ENCODE results near the gene PLD3. TPM values are rescaled to one million over a fixed set of nuclear protein-coding genes. Genes with fewer than 3 reads are reported as not detected.
A peak's percentile ranks its signal among the peaks of the same experiment; 100 is the strongest.

The PLD3 gene
- total and polyA plus RNA-seq, 2 experiments from 2014 or later: 866 to 875 TPM

DNA sequence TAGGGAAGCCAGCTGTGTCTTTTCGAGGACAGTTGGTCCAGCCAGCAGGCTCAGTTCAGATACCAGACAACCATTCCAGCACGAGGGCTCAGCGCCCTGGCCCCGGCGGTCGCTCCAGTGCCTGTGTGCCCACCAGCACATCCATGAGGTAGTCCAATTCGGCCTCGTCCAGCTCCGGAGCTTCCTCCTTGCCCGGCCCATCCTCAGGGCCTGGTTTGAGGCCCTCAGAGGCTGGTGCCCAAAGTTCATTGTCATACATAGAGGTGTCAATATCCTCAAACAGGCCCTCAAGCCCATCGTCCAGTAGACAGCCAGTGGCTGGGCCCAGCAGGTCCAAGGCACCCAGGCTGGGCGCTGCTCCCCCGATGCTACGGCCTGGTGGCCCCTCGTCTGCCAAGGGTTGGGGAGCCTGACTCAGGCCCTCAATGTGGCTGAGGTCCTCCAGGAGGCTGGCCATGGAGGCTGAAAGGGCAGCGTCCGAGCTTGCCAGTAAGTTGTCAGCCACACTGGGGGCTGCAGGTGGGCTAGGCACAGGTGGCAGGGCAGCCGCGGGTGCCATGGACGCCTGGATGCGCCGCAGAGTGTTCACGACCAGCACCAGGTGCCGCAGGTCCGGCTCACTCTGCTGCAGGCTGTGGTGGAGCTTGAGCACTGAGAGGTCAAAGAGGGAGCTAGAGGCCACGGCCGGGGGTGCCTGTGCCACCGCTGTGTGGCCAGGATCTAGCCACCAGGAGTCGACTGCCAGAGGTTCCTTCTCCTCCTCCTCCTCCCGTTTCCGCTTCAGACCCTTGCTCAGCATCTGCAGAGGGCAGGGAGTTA lies 74.5 kb downstream of the PLD3 start:
- peak overlapping the region; percentile 96 for H3K27ac ChIP-seq
- H3K9me3 ChIP-seq (ENCODE audit: low read depth): no peaks in the 10 kb centered on the region
- TF ChIP-seq, protein P1, sequence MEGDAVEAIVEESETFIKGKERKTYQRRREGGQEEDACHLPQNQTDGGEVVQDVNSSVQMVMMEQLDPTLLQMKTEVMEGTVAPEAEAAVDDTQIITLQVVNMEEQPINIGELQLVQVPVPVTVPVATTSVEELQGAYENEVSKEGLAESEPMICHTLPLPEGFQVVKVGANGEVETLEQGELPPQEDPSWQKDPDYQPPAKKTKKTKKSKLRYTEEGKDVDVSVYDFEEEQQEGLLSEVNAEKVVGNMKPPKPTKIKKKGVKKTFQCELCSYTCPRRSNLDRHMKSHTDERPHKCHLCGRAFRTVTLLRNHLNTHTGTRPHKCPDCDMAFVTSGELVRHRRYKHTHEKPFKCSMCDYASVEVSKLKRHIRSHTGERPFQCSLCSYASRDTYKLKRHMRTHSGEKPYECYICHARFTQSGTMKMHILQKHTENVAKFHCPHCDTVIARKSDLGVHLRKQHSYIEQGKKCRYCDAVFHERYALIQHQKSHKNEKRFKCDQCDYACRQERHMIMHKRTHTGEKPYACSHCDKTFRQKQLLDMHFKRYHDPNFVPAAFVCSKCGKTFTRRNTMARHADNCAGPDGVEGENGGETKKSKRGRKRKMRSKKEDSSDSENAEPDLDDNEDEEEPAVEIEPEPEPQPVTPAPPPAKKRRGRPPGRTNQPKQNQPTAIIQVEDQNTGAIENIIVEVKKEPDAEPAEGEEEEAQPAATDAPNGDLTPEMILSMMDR (IDR thresholded peaks at IDR 0.05; ENCODE audit: low read depth, low read length): no peak
- H3K4me1 ChIP-seq (ENCODE audit: low read depth): peaks cover 18% of the 10 kb centered on the region
- H3K27me3 ChIP-seq: no peaks in the 10 kb centered on the region
- no peak for DNase-seq (ENCODE audit: low read depth in 1 of 2, low spot score in 1 of 2)
- H3K36me3 ChIP-seq: no peaks in the 10 kb centered on the region
- H3K4me3 ChIP-seq: no peak overlapping the region

DNA sequence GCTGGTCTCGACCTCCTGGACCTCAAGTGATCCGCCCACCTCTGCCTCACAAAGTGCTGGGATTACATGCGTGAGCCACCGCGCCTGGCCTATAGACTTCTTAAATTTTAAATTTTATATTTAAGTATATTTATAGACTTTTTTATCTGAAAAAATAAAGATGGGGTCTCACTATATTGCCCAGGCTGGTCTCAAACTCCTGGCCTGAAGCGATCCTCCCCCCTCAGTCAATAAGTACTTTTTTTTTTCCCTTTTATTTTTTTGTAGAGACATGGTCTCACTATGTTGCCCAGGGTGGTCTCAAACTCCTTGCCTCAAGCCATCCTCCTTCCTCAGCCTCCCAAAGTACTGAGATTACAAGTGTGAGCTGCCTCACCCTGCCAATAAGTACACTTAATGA lies 75.4 kb downstream of the PLD3 start:
- no peaks in the 10 kb centered on the region for H3K36me3 ChIP-seq
- DNase-seq (ENCODE audit: low read depth in 1 of 2, low spot score in 1 of 2): no peak
- H3K27me3 ChIP-seq: no peaks in the 10 kb centered on the region
- peak overlapping the region; percentile 81 for H3K4me3 ChIP-seq
- no peak overlapping the region for H3K27ac ChIP-seq
- no peaks in the 10 kb centered on the region for H3K9me3 ChIP-seq (ENCODE audit: low read depth)
- TF ChIP-seq, protein P1 (IDR thresholded peaks at IDR 0.05; ENCODE audit: low read depth, low read length): no peak
- peaks cover 18% of the 10 kb centered on the region for H3K4me1 ChIP-seq (ENCODE audit: low read depth)

- no peaks in the 10 kb centered on the region for H3K9me3 ChIP-seq (ENCODE audit: low read depth)
- TF ChIP-seq, protein P1 (IDR thresholded peaks at IDR 0.05; ENCODE audit: low read depth, low read length): no peak
- H3K36me3 ChIP-seq: no peaks in the 10 kb centered on the region
- H3K27me3 ChIP-seq: no peaks in the 10 kb centered on the region
- DNase-seq (ENCODE audit: low read depth in 1 of 2, low spot score in 1 of 2): peak; percentile 40 to 51
- peaks cover 18% of the 10 kb centered on the region for H3K4me1 ChIP-seq (ENCODE audit: low read depth)
- peak overlapping the region; percentile 98 for H3K27ac ChIP-seq
- H3K4me3 ChIP-seq: peak overlapping the region; percentile 81
Measured at GRCh38 chr19:40424637-40425449, 76.3 kb downstream of the PLD3 start.

GRCh38 chr19:40425450-40426287 lies 77.2 kb downstream of the PLD3 start, which contains the start of gene SERTAD1:
Gene SERTAD1, minus strand, starts transcription at chr19:40425992. Its CDS starts 2,446 bp downstream, at chr19:40423546.
- TF ChIP-seq, protein P1 (IDR thresholded peaks at IDR 0.05; ENCODE audit: low read depth, low read length): peak; percentile 55
- H3K4me3 ChIP-seq: peak within 1 kb of the TSS; percentile 81
- no peaks in the 10 kb centered on the region for H3K36me3 ChIP-seq
- H3K4me1 ChIP-seq (ENCODE audit: low read depth): peaks cover 18% of the 10 kb centered on the region
- H3K27me3 ChIP-seq: no peaks in the 10 kb centered on the region
- peak within 1 kb of the TSS; percentile 98 for H3K27ac ChIP-seq
- H3K9me3 ChIP-seq (ENCODE audit: low read depth): no peaks in the 10 kb centered on the region
- DNase-seq (ENCODE audit: low read depth in 1 of 2, low spot score in 1 of 2): peak; percentile 100

Other genes with a start within 250 kb of the PLD3 start
- 19.8 and 30.5 TPM in 2 replicates for gene MAP3K10, start 157.3 kb upstream of the PLD3 start, total RNA-seq
- 8.9 and 10.0 TPM in 2 replicates for gene MAP3K10, start 157.3 kb upstream of the PLD3 start, polyA plus RNA-seq
- not detected in 2 replicates for gene TTC9B, start 130.3 kb upstream of the PLD3 start, total RNA-seq
- gene TTC9B, start 130.3 kb upstream of the PLD3 start, polyA plus RNA-seq: 0.13 and 0.20 TPM in 2 replicates
- 0.21 TPM in 1 of 2 replicates, not detected in the other for gene CCNP, start 122.0 kb upstream of the PLD3 start, total RNA-seq
- 0.31 TPM in 1 of 2 replicates, not detected in the other for gene CCNP, start 122.0 kb upstream of the PLD3 start, polyA plus RNA-seq
- gene AKT2, start 63.4 kb upstream of the PLD3 start, total RNA-seq: 119 and 193 TPM in 2 replicates
- gene AKT2, start 63.4 kb upstream of the PLD3 start, polyA plus RNA-seq: 60.1 and 80.1 TPM in 2 replicates
- 16.4 and 35.7 TPM in 2 replicates for gene C19orf47, start 298 bp upstream of the PLD3 start, total RNA-seq
- 20.3 and 21.2 TPM in 2 replicates for gene C19orf47, start 298 bp upstream of the PLD3 start, polyA plus RNA-seq
- gene HIPK4, start 41.5 kb downstream of the PLD3 start, total RNA-seq: 0.12 and 0.18 TPM in 2 replicates
- 0.14 and 1.7 TPM in 2 replicates for gene HIPK4, start 41.5 kb downstream of the PLD3 start, polyA plus RNA-seq
- 4.3 and 9.1 TPM in 2 replicates for gene PRX, start 64.7 kb downstream of the PLD3 start, total RNA-seq
- 2.3 and 4.1 TPM in 2 replicates for gene PRX, start 64.7 kb downstream of the PLD3 start, polyA plus RNA-seq
- gene SERTAD1, start 77.3 kb downstream of the PLD3 start, total RNA-seq: 14.4 and 18.8 TPM in 2 replicates
- gene SERTAD1, start 77.3 kb downstream of the PLD3 start, polyA plus RNA-seq: 18.2 and 19.5 TPM in 2 replicates
- gene SERTAD3, start 95.6 kb downstream of the PLD3 start, total RNA-seq: 44.4 and 58.6 TPM in 2 replicates
- 66.2 and 73.8 TPM in 2 replicates for gene SERTAD3, start 95.6 kb downstream of the PLD3 start, polyA plus RNA-seq
- 56.7 and 93.8 TPM in 2 replicates for gene BLVRB, start 117.0 kb downstream of the PLD3 start, total RNA-seq
- gene BLVRB, start 117.0 kb downstream of the PLD3 start, polyA plus RNA-seq: 61.5 and 77.0 TPM in 2 replicates
- gene SPTBN4, start 118.3 kb downstream of the PLD3 start, total RNA-seq: 2.3 and 5.5 TPM in 2 replicates
- 0.32 and 4.6 TPM in 2 replicates for gene SPTBN4, start 118.3 kb downstream of the PLD3 start, polyA plus RNA-seq
- gene SHKBP1, start 228.2 kb downstream of the PLD3 start, total RNA-seq: 53.3 and 63.6 TPM in 2 replicates
- gene SHKBP1, start 228.2 kb downstream of the PLD3 start, polyA plus RNA-seq: 70.1 and 83.4 TPM in 2 replicates

Data from cardiac muscle cell (in vitro differentiated cells and primary cell).